Measurements from ENCODE around the gene OOSP1.
"Not testable (repeated sequence)": the region's sequence is repeated elsewhere in the genome, so short reads cannot be mapped to it uniquely, and the experiment has no call there.

The OOSP1 gene

GRCh38 chr11:59938132-59938531, at the start of gene OOSP1:
OOSP1 (plus strand) TSS chr11:59938432; CDS start chr11:59938455, 23 bp downstream.
- no peak for FAIRE-seq

- FAIRE-seq = no peak
Observed at GRCh38 chr11:59891781-59892181, 46.5 kb upstream of the OOSP1 start.

- no peak for FAIRE-seq
Observed at GRCh38 chr11:59894616-59895015, 43.6 kb upstream of the OOSP1 start.

GRCh38 chr11:59898046-59898445, 40.2 kb upstream of the OOSP1 start:
- no peak for FAIRE-seq

- FAIRE-seq = no peak
Observed at GRCh38 chr11:59898650-59899049, 39.6 kb upstream of the OOSP1 start.

GRCh38 chr11:59899532-59899931, 38.7 kb upstream of the OOSP1 start:
- no peak for FAIRE-seq

- FAIRE-seq = no peak
Observed at GRCh38 chr11:59900366-59901126, 37.7 kb upstream of the OOSP1 start.

GRCh38 chr11:59901306-59901705, 36.9 kb upstream of the OOSP1 start:
- FAIRE-seq = no peak

GRCh38 chr11:59903569-59903968, 34.7 kb upstream of the OOSP1 start:
- not testable (repeated sequence) for FAIRE-seq

- no peak for FAIRE-seq
Observed at GRCh38 chr11:59918480-59918879, 19.8 kb upstream of the OOSP1 start.

- no peak for FAIRE-seq
Observed at GRCh38 chr11:59918987-59919589, 19.1 kb upstream of the OOSP1 start.

GRCh38 chr11:59923813-59924212, 14.4 kb upstream of the OOSP1 start:
- no peak for FAIRE-seq

GRCh38 chr11:59931688-59932087, 6.5 kb upstream of the OOSP1 start:
- no peak for FAIRE-seq

- FAIRE-seq = no peak
Observed at GRCh38 chr11:59938718-59939117, 486 bp downstream of the OOSP1 start.

- no peak for FAIRE-seq
Observed at GRCh38 chr11:59939482-59939881, 1.2 kb downstream of the OOSP1 start.

- FAIRE-seq = no peak
Observed at GRCh38 chr11:59941091-59941490, 2.9 kb downstream of the OOSP1 start.

GRCh38 chr11:59943997-59944714, 5.9 kb downstream of the OOSP1 start:
- no peak for FAIRE-seq

- no peak for FAIRE-seq
Observed at GRCh38 chr11:59944720-59945119, 6.5 kb downstream of the OOSP1 start.

GRCh38 chr11:59953463-59954218, 15.4 kb downstream of the OOSP1 start:
- FAIRE-seq = no peak

- no peak for FAIRE-seq
Observed at GRCh38 chr11:59954219-59954847, 16.1 kb downstream of the OOSP1 start.

- no peak for FAIRE-seq
Observed at GRCh38 chr11:59957094-59957493, 18.9 kb downstream of the OOSP1 start.

- FAIRE-seq = no peak
Observed at GRCh38 chr11:59960502-59961381, 22.5 kb downstream of the OOSP1 start.

Data from A204.1 (cell line).